HEK293 (cell line): ENCODE data around the gene KLHL11.

Experiments used
- BCL11A ChIP-seq: fragments of 450-650 bp; formaldehyde crosslinking; IDR thresholded peaks from 2 replicates; pipeline ENCODE4 v1.5.1; 2016; ENCODE audit warnings: low read depth, missing biosample characterization, missing genetic modification characterization
- GFI1B ChIP-seq: fragments of 450-650 bp; formaldehyde crosslinking; IDR thresholded peaks from 2 replicates; pipeline ENCODE4 v1.5.1; 2016; ENCODE audit warnings: missing biosample characterization, missing genetic modification characterization
- GLI2 ChIP-seq: fragments of 450-650 bp; formaldehyde crosslinking; IDR thresholded peaks from 2 replicates; pipeline ENCODE4; 2017; ENCODE audit warnings: missing biosample characterization, missing genetic modification characterization, low read depth, borderline replicate concordance
- PRDM4 ChIP-seq: fragments of 450-650 bp; formaldehyde crosslinking; IDR thresholded peaks from 2 replicates; pipeline ENCODE4 v1.5.1; 2017; ENCODE audit warnings: missing biosample characterization, missing genetic modification characterization
- PRDM6 ChIP-seq: fragments of 450-650 bp; formaldehyde crosslinking; IDR thresholded peaks from 2 replicates; pipeline ENCODE4 v1.5.1; 2017; ENCODE audit warnings: missing biosample characterization, missing genetic modification characterization
- SETDB1 ChIP-seq: IDR thresholded peaks from one replicate; pipeline ENCODE4 v1.6.1; 2017; ENCODE audit warnings: mild to moderate bottlenecking, low read length, moderate library complexity, mixed read lengths; ENCODE audit not compliant: insufficient read length
- SP2 ChIP-seq: fragments of 450-650 bp; formaldehyde crosslinking; IDR thresholded peaks from 2 replicates; pipeline ENCODE4 v1.5.1; 2016; ENCODE audit warnings: missing biosample characterization, missing genetic modification characterization
- ZBTB11 ChIP-seq: fragments of 450-650 bp; formaldehyde crosslinking; conservative IDR thresholded peaks from 2 replicates; pipeline ENCODE4 v1.5.1; 2016; ENCODE audit warnings: low read depth, missing biosample characterization, missing genetic modification characterization
- ZEB2 ChIP-seq: fragments of 450-650 bp; formaldehyde crosslinking; IDR thresholded peaks from 2 replicates; pipeline ENCODE4 v1.5.1; 2016; ENCODE audit warnings: missing biosample characterization, missing genetic modification characterization
- ZFP41 ChIP-seq: fragments of 450-650 bp; formaldehyde crosslinking; IDR thresholded peaks from 2 replicates; pipeline ENCODE4 v1.5.1; 2016; ENCODE audit warnings: missing biosample characterization, missing genetic modification characterization, borderline replicate concordance
- ZNF174 ChIP-seq: fragments of 450-650 bp; formaldehyde crosslinking; IDR thresholded peaks from 2 replicates; pipeline ENCODE4 v1.5.0; 2017; ENCODE audit warnings: missing biosample characterization, mild to moderate bottlenecking, missing genetic modification characterization
- ZNF26 ChIP-seq: fragments of 450-650 bp; formaldehyde crosslinking; IDR thresholded peaks from 2 replicates; pipeline ENCODE4 v1.5.1; 2016; ENCODE audit warnings: missing biosample characterization, missing genetic modification characterization
- ZNF311 ChIP-seq: fragments of 450-650 bp; formaldehyde crosslinking; IDR thresholded peaks from 2 replicates; pipeline ENCODE4 v1.5.1; 2017; ENCODE audit warnings: missing biosample characterization, missing genetic modification characterization, borderline replicate concordance
- ZNF391 ChIP-seq: fragments of 450-650 bp; formaldehyde crosslinking; IDR thresholded peaks from 2 replicates; pipeline ENCODE4 v1.5.1; 2016; ENCODE audit warnings: low read depth, missing biosample characterization, missing genetic modification characterization, borderline replicate concordance
- ZNF416 ChIP-seq: fragments of 450-650 bp; formaldehyde crosslinking; IDR thresholded peaks from 2 replicates; pipeline ENCODE4 v1.5.1; 2016; ENCODE audit warnings: missing biosample characterization, missing genetic modification characterization
- ZNF423 ChIP-seq: fragments of 450-650 bp; formaldehyde crosslinking; IDR thresholded peaks from 2 replicates; pipeline ENCODE4 v1.5.1; 2016; ENCODE audit warnings: missing biosample characterization, missing genetic modification characterization
- ZNF544 ChIP-seq: fragments of 450-650 bp; formaldehyde crosslinking; IDR thresholded peaks from 2 replicates; pipeline ENCODE4 v1.5.0; 2017; ENCODE audit warnings: missing biosample characterization, missing genetic modification characterization
- ZNF561 ChIP-seq: fragments of 450-650 bp; IDR thresholded peaks from 2 replicates; pipeline ENCODE4 v1.5.1; 2018; ENCODE audit warnings: missing biosample characterization, missing genetic modification characterization, borderline replicate concordance
- ZNF585B ChIP-seq: fragments of 450-650 bp; formaldehyde crosslinking; IDR thresholded peaks from 2 replicates; pipeline ENCODE4 v1.5.1; 2016; ENCODE audit warnings: missing biosample characterization, missing genetic modification characterization
- ZNF629 ChIP-seq: fragments of 450-650 bp; formaldehyde crosslinking; IDR thresholded peaks from 2 replicates; pipeline ENCODE4 v1.5.1; 2017; ENCODE audit warnings: missing biosample characterization, missing genetic modification characterization
- ZNF664 ChIP-seq: fragments of 450-650 bp; formaldehyde crosslinking; IDR thresholded peaks from 2 replicates; pipeline ENCODE4 v1.5.1; 2016; ENCODE audit warnings: missing biosample characterization, missing genetic modification characterization
- ZNF747 ChIP-seq: fragments of 450-650 bp; formaldehyde crosslinking; IDR thresholded peaks from 2 replicates; pipeline ENCODE4 v1.5.1; 2016; ENCODE audit warnings: missing biosample characterization, missing genetic modification characterization
- TF ChIP-seq, protein P1 (sequence below): fragments of 450-650 bp; formaldehyde crosslinking; IDR thresholded peaks from 2 replicates; pipeline ENCODE4 v1.5.1; 2016; ENCODE audit warnings: missing biosample characterization, missing genetic modification characterization, low read depth
- TF ChIP-seq, protein P2 (sequence below): fragments of 450-650 bp; formaldehyde crosslinking; IDR thresholded peaks from 2 replicates; pipeline ENCODE4 v1.5.1; 2016; ENCODE audit warnings: missing biosample characterization, missing genetic modification characterization

Gene KLHL11

DNA sequence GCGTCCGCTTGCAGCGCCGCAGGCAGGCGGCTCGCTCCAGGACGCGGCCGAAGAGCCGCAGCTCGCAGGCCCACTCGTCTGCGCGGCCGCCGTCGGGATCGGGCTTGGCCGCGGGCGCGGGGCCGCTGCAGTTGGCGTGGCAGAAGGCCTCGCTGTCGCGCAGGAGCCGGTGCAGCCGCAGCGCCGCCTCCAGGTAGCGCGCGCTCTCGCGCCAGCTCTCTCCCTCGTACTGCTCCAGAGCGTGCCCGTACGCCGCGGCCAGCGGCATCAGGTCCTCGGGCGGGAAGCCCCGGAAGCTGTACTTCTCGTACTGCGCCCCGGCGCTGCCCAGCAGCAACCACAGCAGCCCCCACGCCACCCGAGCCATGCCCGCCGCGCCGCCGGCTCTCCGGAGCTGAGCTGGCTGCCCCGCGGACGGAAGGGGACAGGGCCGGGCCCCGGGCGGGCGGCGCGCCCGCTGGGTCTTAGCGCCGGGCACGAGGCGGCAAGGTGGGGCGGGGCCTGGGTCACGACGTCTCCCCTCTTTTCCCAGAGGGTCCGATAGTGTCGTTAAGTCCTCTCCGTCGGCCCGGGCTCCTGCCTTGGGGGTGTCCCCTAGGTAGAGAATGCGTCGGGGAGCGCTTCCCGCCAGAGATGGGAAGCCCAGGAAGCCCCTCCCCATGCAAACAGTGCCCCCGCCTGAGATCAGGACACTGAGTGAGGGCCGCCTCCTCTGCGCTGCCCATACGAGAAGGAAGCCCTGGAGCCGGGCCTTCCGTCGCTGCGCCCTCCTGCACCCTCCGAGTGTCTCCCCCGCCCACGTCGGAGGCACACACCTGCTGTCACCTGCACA is 53.5 kb downstream of the KLHL11 start, which contains the start of gene P3H4 (continued):
- TF ChIP-seq ZNF416 = no peak
- TF ChIP-seq BCL11A = no peak
- TF ChIP-seq ZNF26 = no peak
- TF ChIP-seq, protein P1, sequence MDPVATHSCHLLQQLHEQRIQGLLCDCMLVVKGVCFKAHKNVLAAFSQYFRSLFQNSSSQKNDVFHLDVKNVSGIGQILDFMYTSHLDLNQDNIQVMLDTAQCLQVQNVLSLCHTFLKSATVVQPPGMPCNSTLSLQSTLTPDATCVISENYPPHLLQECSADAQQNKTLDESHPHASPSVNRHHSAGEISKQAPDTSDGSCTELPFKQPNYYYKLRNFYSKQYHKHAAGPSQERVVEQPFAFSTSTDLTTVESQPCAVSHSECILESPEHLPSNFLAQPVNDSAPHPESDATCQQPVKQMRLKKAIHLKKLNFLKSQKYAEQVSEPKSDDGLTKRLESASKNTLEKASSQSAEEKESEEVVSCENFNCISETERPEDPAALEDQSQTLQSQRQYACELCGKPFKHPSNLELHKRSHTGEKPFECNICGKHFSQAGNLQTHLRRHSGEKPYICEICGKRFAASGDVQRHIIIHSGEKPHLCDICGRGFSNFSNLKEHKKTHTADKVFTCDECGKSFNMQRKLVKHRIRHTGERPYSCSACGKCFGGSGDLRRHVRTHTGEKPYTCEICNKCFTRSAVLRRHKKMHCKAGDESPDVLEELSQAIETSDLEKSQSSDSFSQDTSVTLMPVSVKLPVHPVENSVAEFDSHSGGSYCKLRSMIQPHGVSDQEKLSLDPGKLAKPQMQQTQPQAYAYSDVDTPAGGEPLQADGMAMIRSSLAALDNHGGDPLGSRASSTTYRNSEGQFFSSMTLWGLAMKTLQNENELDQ (tag by site-specific recombination) = no peak
- TF ChIP-seq ZNF174 (tag by site-specific recombination) = no peak
- TF ChIP-seq ZNF544 (tag by site-specific recombination) = no peak
- TF ChIP-seq ZNF423 (tag by site-specific recombination) = no peak
- TF ChIP-seq ZNF585B (tag by site-specific recombination) = no peak
- TF ChIP-seq GFI1B (tag by site-specific recombination) = no peak
- TF ChIP-seq ZNF561 (tag by site-specific recombination) = peak; percentile 75; the same call in 1 of the 2 replicates
- TF ChIP-seq, protein P2, sequence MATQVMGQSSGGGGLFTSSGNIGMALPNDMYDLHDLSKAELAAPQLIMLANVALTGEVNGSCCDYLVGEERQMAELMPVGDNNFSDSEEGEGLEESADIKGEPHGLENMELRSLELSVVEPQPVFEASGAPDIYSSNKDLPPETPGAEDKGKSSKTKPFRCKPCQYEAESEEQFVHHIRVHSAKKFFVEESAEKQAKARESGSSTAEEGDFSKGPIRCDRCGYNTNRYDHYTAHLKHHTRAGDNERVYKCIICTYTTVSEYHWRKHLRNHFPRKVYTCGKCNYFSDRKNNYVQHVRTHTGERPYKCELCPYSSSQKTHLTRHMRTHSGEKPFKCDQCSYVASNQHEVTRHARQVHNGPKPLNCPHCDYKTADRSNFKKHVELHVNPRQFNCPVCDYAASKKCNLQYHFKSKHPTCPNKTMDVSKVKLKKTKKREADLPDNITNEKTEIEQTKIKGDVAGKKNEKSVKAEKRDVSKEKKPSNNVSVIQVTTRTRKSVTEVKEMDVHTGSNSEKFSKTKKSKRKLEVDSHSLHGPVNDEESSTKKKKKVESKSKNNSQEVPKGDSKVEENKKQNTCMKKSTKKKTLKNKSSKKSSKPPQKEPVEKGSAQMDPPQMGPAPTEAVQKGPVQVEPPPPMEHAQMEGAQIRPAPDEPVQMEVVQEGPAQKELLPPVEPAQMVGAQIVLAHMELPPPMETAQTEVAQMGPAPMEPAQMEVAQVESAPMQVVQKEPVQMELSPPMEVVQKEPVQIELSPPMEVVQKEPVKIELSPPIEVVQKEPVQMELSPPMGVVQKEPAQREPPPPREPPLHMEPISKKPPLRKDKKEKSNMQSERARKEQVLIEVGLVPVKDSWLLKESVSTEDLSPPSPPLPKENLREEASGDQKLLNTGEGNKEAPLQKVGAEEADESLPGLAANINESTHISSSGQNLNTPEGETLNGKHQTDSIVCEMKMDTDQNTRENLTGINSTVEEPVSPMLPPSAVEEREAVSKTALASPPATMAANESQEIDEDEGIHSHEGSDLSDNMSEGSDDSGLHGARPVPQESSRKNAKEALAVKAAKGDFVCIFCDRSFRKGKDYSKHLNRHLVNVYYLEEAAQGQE (tag by site-specific recombination) = no peak
- no peak for TF ChIP-seq ZNF391 (tag by site-specific recombination)
- no peak for TF ChIP-seq ZNF664 (tag by site-specific recombination)
- no peak for TF ChIP-seq ZNF311 (tag by site-specific recombination)
- no peak for TF ChIP-seq PRDM6 (tag by site-specific recombination)
- TF ChIP-seq ZNF747 (tag by site-specific recombination) = no peak
- no peak for TF ChIP-seq SETDB1
- TF ChIP-seq GLI2 (tag by site-specific recombination) = no peak
- no peak for TF ChIP-seq PRDM4 (tag by site-specific recombination)
- TF ChIP-seq ZNF629 = no peak; the same call in 1 of the 2 replicates
- peak; percentile 20 for TF ChIP-seq ZBTB11 (tag by site-specific recombination)
- TF ChIP-seq SP2 (tag by site-specific recombination) = peak; percentile 78
- no peak for TF ChIP-seq ZEB2 (tag by site-specific recombination)
- no peak for TF ChIP-seq ZFP41 (tag by site-specific recombination)
